DOHH2 (cell line): ENCODE results near the gene PRDM7.
A peak's percentile ranks its signal among the peaks of the same experiment; 100 is the strongest.

Experiments used
- H3F3A ChIP-seq: fragments of 200-600 bp; sonication (generic), shearing (Covaris generic); 2 replicates; pipeline ENCODE4 v1.6.0; 2016; ENCODE audit warnings: antibody characterized with exemption, mild to moderate bottlenecking; ENCODE audit not compliant: control insufficient read depth, insufficient read depth
- H3K27ac ChIP-seq: fragments of 200-600 bp; sonication (generic); 2 replicates; pipeline ENCODE4 v1.5.1; 2014; ENCODE audit warnings: low read depth, mild to moderate bottlenecking, low read length, moderate library complexity
- H3K27me3 ChIP-seq: fragments of 200-600 bp; sonication (generic); 2 replicates; pipeline ENCODE4 v1.6.1; 2014; ENCODE audit warnings: mild to moderate bottlenecking, low read length, mixed read lengths; ENCODE audit not compliant: control insufficient read depth
- H3K36me3 ChIP-seq: fragments of 200-600 bp; sonication (generic); 2 replicates; pipeline ENCODE4 v1.6.1; 2014; ENCODE audit warnings: mild to moderate bottlenecking, low read length, moderate library complexity, mixed read lengths; ENCODE audit not compliant: control insufficient read depth
- H3K4me1 ChIP-seq: fragments of 200-600 bp; sonication (generic); 2 replicates; pipeline ENCODE4 v1.6.1; 2014; ENCODE audit warnings: mild to moderate bottlenecking, low read length, mixed read lengths; ENCODE audit not compliant: control insufficient read depth
- H3K4me2 ChIP-seq: fragments of 200-600 bp; sonication (generic); 2 replicates; pipeline ENCODE4 v1.6.0; 2014; ENCODE audit warnings: mild to moderate bottlenecking, low read length, moderate library complexity
- H3K4me3 ChIP-seq: fragments of 200-600 bp; sonication (generic); 2 replicates; pipeline ENCODE4 v1.5.1; 2014; ENCODE audit warnings: mild to moderate bottlenecking, low read length, mixed read lengths
- H3K79me2 ChIP-seq: fragments of 200-600 bp; sonication (generic); 2 replicates; pipeline ENCODE4 v1.6.1; 2014; ENCODE audit warnings: mild to moderate bottlenecking, low read length, mixed read lengths; ENCODE audit not compliant: control insufficient read depth
- H3K9me2 ChIP-seq: fragments of 200-600 bp; sonication (generic); replicated peaks from 2 replicates; pipeline ENCODE4 v1.6.1; 2014; ENCODE audit warnings: mild to moderate bottlenecking, low read length, mixed read lengths; ENCODE audit not compliant: control insufficient read depth
- H3K9me3 ChIP-seq: fragments of 200-600 bp; sonication (generic); 2 replicates; pipeline ENCODE4 v1.6.1; 2014; ENCODE audit warnings: antibody characterized with exemption, low read length, mixed read lengths; ENCODE audit not compliant: control insufficient read depth, insufficient read depth
- H4K20me1 ChIP-seq: fragments of 200-600 bp; sonication (generic); 2 replicates; pipeline ENCODE4 v1.6.0; 2014; ENCODE audit warnings: low read depth, mild to moderate bottlenecking, antibody characterized with exemption, low read length, moderate library complexity; ENCODE audit not compliant: control insufficient read depth, insufficient read depth
- EZH2phosphoT487 ChIP-seq: fragments of 200-600 bp; sonication (generic); IDR thresholded peaks from 2 replicates; pipeline ENCODE4 v1.6.1; 2017; ENCODE audit warnings: borderline replicate concordance, mild to moderate bottlenecking, antibody characterized with exemption, low read length, moderate library complexity, mixed read lengths
- TF ChIP-seq, protein P1 (sequence below): fragments of 200-600 bp; sonication (generic); IDR thresholded peaks from one replicate; pipeline ENCODE4 v1.5.1; 2014; ENCODE audit warnings: antibody characterized with exemption, mild to moderate bottlenecking, low read depth, low read length; ENCODE audit not compliant: poor library complexity, severe bottlenecking

The PRDM7 gene

DNA sequence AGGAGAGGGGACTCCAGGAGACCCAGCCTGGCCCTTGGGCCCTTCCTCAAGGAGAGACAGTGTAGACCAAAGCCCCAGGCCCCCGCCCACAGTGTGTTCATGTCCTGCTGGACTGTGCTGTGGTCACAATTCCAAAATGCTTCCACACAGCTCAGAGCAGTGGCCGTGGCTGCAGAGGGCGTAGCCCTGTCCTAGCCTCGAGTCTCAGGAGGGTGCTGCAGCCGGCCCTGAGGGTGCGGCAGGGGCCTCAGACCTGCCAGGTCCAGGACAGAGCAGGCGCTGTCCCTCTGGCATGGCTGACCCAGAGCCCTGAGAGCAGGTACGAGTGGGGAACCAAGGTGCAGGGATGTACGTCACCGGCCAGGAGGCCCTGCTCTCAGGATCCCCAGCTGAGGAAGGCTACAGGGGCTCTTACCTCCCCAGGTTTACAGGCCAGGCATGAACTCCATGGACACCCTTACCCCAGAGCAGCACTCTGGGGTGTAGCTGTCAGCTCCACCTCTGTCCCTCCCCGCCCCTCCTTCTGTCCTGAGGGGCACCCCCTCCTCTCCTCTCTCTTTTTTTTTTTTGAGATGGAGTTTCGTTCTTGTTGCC is 65.1 kb downstream of the PRDM7 start:
- Histone ChIP-seq H3K9me2 (no peaks in the 10 kb centered on the region), H3K9me3 (peaks cover 4% of the 10 kb centered on the region; the same call in 1 of the 2 replicates), H4K20me1 (peaks cover 21% of the 10 kb centered on the region), H3K4me3 (no peak overlapping the region), H3K36me3 (no peaks in the 10 kb centered on the region), H3K4me2 (no peak overlapping the region), H3K79me2 (no peaks in the 10 kb centered on the region), H3K27ac (no peak overlapping the region), H3K27me3 (peaks cover 57% of the 10 kb centered on the region), H3K4me1 (peaks cover 62% of the 10 kb centered on the region), H3F3A (peaks cover 16% of the 10 kb centered on the region)
- TF ChIP-seq, protein P1, sequence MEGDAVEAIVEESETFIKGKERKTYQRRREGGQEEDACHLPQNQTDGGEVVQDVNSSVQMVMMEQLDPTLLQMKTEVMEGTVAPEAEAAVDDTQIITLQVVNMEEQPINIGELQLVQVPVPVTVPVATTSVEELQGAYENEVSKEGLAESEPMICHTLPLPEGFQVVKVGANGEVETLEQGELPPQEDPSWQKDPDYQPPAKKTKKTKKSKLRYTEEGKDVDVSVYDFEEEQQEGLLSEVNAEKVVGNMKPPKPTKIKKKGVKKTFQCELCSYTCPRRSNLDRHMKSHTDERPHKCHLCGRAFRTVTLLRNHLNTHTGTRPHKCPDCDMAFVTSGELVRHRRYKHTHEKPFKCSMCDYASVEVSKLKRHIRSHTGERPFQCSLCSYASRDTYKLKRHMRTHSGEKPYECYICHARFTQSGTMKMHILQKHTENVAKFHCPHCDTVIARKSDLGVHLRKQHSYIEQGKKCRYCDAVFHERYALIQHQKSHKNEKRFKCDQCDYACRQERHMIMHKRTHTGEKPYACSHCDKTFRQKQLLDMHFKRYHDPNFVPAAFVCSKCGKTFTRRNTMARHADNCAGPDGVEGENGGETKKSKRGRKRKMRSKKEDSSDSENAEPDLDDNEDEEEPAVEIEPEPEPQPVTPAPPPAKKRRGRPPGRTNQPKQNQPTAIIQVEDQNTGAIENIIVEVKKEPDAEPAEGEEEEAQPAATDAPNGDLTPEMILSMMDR: no peak
- TF ChIP-seq EZH2phosphoT487: no peak

DNA sequence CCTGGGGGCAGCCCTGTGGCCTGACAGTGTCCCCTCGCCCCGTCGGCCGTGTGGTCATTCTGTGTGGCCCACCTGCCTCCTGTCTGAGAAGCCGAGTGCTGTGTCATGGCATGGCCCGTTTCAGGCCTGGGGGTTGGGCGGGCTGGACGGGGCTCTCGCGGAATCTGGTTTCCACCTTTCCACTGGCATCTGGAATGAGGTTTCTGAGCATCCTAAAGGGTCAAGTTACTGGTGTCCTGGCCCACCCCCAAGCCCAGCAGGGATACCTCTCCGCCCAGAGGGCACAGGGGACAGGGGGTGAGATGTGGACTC is 65.7 kb downstream of the PRDM7 start:
- Histone ChIP-seq H3K4me3 (no peak overlapping the region), H3K27ac (no peak overlapping the region), H3K36me3 (no peaks in the 10 kb centered on the region), H3K4me2 (peak overlapping the region; percentile 1; the same call in 1 of the 2 replicates), H3K79me2 (no peaks in the 10 kb centered on the region), H3F3A (peaks cover 16% of the 10 kb centered on the region), H4K20me1 (peaks cover 22% of the 10 kb centered on the region), H3K27me3 (peaks cover 51% of the 10 kb centered on the region), H3K9me2 (no peaks in the 10 kb centered on the region), H3K9me3 (peaks cover 4% of the 10 kb centered on the region; the same call in 1 of the 2 replicates), H3K4me1 (peaks cover 66% of the 10 kb centered on the region)
- TF ChIP-seq, protein P1: no peak
- TF ChIP-seq EZH2phosphoT487: no peak

DNA sequence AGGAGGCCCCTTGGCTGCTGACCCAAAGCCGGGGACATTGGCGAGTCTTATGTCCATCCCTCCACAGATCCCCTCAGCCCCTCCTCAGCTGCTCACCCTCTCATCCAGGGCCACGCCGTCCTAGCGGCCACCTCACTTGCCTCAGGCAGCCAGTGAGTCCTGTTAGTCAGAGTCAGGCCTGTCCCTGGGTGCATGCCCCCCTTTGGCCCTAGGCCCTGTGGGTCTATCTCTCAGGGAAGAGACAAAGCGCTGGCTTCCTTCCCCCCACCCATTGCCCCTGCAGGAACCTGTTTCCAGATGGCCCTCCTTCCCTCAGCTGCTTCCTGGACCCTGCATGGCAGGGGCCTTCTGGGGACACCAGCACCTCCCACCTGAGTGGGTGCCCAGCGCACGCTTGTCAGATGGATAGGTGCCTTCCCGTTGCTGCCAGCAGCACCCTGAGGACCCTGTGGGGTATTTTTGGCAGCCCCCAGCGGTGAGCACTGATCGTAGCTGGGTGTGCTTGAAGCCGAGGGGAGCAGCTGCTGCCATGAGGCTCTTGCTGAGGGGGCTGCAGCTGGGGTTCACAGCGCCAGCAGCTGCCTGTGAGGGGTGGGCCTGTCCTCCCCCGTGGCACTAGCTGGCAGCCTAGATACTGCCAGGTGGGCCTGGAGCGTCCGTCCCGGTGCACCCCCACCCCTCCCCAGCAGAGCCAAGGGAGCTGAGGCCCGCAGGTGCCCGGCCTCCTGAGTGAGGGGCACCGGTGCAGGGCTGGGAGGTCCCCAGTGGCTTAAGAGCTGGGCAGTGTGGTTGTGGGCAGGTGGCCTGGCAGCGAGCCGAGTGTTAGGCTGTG is 66.2 kb downstream of the PRDM7 start:
- Histone ChIP-seq H3K4me3 (no peak overlapping the region), H3K4me2 (peak overlapping the region; percentile 1; the same call in 1 of the 2 replicates), H3K36me3 (no peaks in the 10 kb centered on the region), H3K4me1 (peaks cover 66% of the 10 kb centered on the region), H3K79me2 (no peaks in the 10 kb centered on the region), H3F3A (peaks cover 16% of the 10 kb centered on the region), H3K27ac (no peak overlapping the region), H3K9me3 (peaks cover 4% of the 10 kb centered on the region; the same call in 1 of the 2 replicates), H4K20me1 (peaks cover 22% of the 10 kb centered on the region), H3K9me2 (no peaks in the 10 kb centered on the region), H3K27me3 (peaks cover 46% of the 10 kb centered on the region)
- TF ChIP-seq EZH2phosphoT487: no peak
- TF ChIP-seq, protein P1: no peak
